Lower leg skin (tissue), 3 donors: Measurements from ENCODE around the gene DNAJB4.

Experiments used
- POLR2A ChIP-seq, 2 donors: fragments of 450-650 bp; IDR thresholded peaks; one replicate each; pipeline ENCODE4 v1.6.1; 2016 to 2017; ENCODE audit warnings: antibody characterized with exemption in 2 of 2, mild to moderate bottlenecking in 1 of 2, moderate library complexity in 1 of 2
- TF ChIP-seq, protein P1 (sequence below), 3 donors: fragments of 450-650 bp; IDR thresholded peaks; one replicate each; pipeline ENCODE4 v1.5.1; 2016; ENCODE audit warnings: antibody characterized with exemption in 3 of 3, mild to moderate bottlenecking in 3 of 3, moderate library complexity in 2 of 3

DNA sequence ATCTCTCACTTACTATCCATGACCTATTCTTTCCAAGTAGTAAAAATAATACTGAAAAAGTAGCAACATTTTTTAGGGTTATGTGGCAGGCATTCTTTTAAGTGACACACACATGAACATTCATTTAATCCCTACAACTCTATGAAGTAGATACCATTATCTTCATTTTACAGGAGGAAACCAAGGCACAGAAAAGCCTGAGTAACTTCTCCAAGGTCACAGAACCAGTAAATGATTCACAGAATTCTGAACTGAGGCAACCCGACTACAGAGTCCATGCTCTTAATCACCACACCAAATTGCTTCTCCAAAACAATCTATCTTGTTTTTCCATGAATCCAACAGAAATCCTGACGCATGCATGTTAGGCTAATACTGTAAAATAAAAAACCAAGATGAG is 43.3 kb upstream of the DNAJB4 start:
- TF ChIP-seq, protein P1, sequence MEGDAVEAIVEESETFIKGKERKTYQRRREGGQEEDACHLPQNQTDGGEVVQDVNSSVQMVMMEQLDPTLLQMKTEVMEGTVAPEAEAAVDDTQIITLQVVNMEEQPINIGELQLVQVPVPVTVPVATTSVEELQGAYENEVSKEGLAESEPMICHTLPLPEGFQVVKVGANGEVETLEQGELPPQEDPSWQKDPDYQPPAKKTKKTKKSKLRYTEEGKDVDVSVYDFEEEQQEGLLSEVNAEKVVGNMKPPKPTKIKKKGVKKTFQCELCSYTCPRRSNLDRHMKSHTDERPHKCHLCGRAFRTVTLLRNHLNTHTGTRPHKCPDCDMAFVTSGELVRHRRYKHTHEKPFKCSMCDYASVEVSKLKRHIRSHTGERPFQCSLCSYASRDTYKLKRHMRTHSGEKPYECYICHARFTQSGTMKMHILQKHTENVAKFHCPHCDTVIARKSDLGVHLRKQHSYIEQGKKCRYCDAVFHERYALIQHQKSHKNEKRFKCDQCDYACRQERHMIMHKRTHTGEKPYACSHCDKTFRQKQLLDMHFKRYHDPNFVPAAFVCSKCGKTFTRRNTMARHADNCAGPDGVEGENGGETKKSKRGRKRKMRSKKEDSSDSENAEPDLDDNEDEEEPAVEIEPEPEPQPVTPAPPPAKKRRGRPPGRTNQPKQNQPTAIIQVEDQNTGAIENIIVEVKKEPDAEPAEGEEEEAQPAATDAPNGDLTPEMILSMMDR (IDR thresholded peaks at IDR 0.05) = no peak
- TF ChIP-seq POLR2A (IDR thresholded peaks at IDR 0.05) = no peak
